RWPE2 (cell line): ENCODE results near the gene PTGES.

Source experiments
- ATAC-seq: fragments of 200-7000 bp; cut with Tn5 transposase; 3 replicates; pipeline ENCODE4 v1.9.1; 2021; ENCODE audit warnings: low read depth
- DNase-seq: peaks from one replicate; pipeline ENCODE4 v3.0.0-alpha.2; 2020; ENCODE audit warnings: low spot score
- H3K27ac ChIP-seq: fragments of 450-650 bp; 2 replicates; pipeline ENCODE4 v1.5.1; 2017; ENCODE audit warnings: mild to moderate bottlenecking; ENCODE audit not compliant: poor library complexity, severe bottlenecking
- H3K27me3 ChIP-seq: fragments of 250-450 bp; sonication (Bioruptor Pico); 2 replicates; pipeline ENCODE4 v1.5.1; 2021; ENCODE audit warnings: mild to moderate bottlenecking, moderate library complexity; ENCODE audit not compliant: insufficient read depth, poor library complexity, severe bottlenecking
- H3K36me3 ChIP-seq: fragments of 250-450 bp; sonication (Bioruptor Pico); 2 replicates; pipeline ENCODE4 v1.5.1; 2020; ENCODE audit warnings: low read depth, mild to moderate bottlenecking, moderate library complexity
- H3K4me1 ChIP-seq: fragments of 250-450 bp; sonication (Bioruptor Pico); 2 replicates; pipeline ENCODE4 v1.5.1; 2021; ENCODE audit warnings: mild to moderate bottlenecking, moderate library complexity; ENCODE audit not compliant: insufficient read depth, poor library complexity, severe bottlenecking
- H3K4me3 ChIP-seq: fragments of 250-450 bp; sonication (Bioruptor Pico); 2 replicates; pipeline ENCODE4 v1.5.1; 2021; ENCODE audit warnings: mild to moderate bottlenecking, moderate library complexity; ENCODE audit not compliant: severe bottlenecking
- H3K9me3 ChIP-seq: fragments of 250-450 bp; sonication (Bioruptor Pico); 2 replicates; pipeline ENCODE4 v1.5.1; 2021; ENCODE audit warnings: mild to moderate bottlenecking, moderate library complexity; ENCODE audit not compliant: severe bottlenecking
- TF ChIP-seq, protein P1 (sequence below): fragments of 450-650 bp; IDR thresholded peaks from one replicate; pipeline ENCODE4 v1.5.1; 2017; ENCODE audit warnings: mild to moderate bottlenecking, moderate library complexity; ENCODE audit not compliant: poor library complexity, severe bottlenecking

PTGES gene

DNA sequence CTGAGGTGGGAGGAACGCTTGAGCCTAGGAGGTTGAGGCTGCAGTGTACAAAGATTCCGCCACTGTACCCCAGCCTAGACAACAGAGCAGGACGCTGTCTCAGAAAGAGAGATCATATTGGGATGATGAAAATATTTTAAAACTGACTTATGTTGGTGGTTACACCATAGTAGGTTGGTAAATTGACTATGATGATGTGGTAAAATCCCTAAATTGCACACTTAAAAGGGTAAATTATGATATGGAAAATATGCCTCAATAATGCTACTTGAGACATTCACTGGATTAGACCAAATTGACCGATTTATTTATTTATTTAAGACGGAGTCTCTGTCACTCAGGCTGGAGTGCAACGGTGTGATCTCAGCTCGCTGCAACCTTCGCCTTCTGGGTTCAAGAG is 28.3 kb upstream of the PTGES start:
- Histone ChIP-seq H3K27ac (no peak overlapping the region), H3K4me1 (peaks cover 17% of the 10 kb centered on the region), H3K36me3 (no peaks in the 10 kb centered on the region), H3K9me3 (no peaks in the 10 kb centered on the region), H3K27me3 (no peaks in the 10 kb centered on the region), H3K4me3 (no peak overlapping the region)
- ATAC-seq (no peak), DNase-seq (no peak)
- TF ChIP-seq, protein P1, sequence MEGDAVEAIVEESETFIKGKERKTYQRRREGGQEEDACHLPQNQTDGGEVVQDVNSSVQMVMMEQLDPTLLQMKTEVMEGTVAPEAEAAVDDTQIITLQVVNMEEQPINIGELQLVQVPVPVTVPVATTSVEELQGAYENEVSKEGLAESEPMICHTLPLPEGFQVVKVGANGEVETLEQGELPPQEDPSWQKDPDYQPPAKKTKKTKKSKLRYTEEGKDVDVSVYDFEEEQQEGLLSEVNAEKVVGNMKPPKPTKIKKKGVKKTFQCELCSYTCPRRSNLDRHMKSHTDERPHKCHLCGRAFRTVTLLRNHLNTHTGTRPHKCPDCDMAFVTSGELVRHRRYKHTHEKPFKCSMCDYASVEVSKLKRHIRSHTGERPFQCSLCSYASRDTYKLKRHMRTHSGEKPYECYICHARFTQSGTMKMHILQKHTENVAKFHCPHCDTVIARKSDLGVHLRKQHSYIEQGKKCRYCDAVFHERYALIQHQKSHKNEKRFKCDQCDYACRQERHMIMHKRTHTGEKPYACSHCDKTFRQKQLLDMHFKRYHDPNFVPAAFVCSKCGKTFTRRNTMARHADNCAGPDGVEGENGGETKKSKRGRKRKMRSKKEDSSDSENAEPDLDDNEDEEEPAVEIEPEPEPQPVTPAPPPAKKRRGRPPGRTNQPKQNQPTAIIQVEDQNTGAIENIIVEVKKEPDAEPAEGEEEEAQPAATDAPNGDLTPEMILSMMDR, result no peak

DNA sequence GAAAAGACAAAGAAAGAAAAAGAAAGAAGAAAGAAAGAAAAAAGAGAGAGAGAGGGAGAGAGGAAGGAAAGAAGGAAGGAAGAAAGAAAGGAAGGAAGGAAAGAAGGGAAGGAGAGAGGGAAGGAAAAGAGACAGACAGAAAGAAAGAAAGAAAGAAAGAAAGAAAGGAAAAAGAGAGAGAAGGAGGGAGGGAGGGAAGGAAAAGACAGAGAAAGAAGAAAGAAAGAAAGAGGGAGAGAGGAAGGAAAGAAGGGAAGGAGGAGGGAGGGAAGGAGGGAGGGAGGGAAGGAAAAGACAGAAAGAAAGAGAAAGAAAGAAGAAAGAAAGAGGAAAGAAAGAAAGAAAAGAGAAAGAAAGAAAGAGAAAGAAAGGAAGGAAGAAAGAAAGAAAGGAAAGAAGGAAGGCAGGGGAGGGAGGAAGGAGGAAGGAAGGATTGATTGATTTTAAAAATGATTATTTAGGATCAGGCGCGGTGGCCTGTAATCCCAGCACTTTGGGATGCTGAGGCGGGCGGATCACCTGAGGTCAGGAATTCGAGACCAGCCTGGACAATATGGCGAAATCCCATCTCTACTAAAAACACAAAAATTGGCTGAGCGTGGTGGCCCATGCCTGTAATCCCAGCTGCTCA is 26.8 kb upstream of the PTGES start:
- H3K4me1 ChIP-seq, result peaks cover 17% of the 10 kb centered on the region
- no peak overlapping the region for H3K27ac ChIP-seq
- ATAC-seq (no peak), DNase-seq (no peak)
- H3K4me3 ChIP-seq, result no peak overlapping the region
- H3K36me3 ChIP-seq, result no peaks in the 10 kb centered on the region
- H3K27me3 ChIP-seq, result no peaks in the 10 kb centered on the region
- TF ChIP-seq, protein P1, result no peak
- H3K9me3 ChIP-seq, result no peaks in the 10 kb centered on the region

DNA sequence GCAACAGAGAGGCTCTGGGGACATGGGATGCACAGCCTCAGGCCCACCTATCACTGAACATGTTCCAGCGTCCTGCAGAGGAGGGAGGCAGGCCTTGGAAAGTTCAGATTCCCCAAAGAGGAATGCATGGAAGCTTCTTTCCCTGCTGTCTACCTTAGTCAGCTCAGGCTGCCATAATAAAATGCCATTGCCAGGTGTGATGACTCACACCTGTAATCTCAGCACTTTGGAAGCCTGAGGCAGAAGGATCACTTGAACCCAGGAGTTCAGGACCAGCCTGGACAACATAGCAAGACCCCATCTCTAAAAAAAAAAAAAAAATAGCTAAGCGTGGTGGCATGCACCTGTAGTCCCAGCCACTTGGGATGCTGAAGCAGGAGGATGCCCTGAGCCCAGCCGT is 25.6 kb upstream of the PTGES start:
- DNase-seq, result no peak
- Histone ChIP-seq H3K9me3 (no peaks in the 10 kb centered on the region), H3K4me3 (no peak overlapping the region), H3K36me3 (no peaks in the 10 kb centered on the region), H3K27ac (peak overlapping the region; percentile 68), H3K27me3 (no peaks in the 10 kb centered on the region), H3K4me1 (peaks cover 21% of the 10 kb centered on the region)
- no peak for ATAC-seq
- TF ChIP-seq, protein P1, result no peak

DNA sequence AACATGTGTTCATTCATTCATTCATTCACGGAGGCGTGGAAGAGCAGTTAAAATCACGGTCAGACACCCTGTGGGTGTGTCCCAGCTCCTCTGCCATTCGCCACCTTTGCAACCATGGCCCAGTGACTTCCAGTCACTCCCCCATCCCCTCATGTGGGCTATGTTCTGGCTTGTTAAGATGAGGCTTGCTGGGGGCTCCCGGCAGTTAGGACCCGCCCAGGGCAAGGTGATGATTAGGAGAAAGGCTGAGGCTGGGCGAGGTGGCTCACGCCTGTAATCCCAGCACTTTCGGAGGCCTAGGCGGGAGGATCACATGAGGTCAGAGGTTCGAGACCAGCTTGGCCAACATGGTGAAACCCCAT is 24.9 kb upstream of the PTGES start:
- H3K27me3 ChIP-seq, result no peaks in the 10 kb centered on the region
- TF ChIP-seq, protein P1, result no peak
- ATAC-seq, result no peak
- H3K4me3 ChIP-seq, result no peak overlapping the region
- H3K9me3 ChIP-seq, result no peaks in the 10 kb centered on the region
- H3K36me3 ChIP-seq, result no peaks in the 10 kb centered on the region
- peaks cover 21% of the 10 kb centered on the region for H3K4me1 ChIP-seq
- no peak for DNase-seq
- H3K27ac ChIP-seq, result peak overlapping the region; percentile 68

DNA sequence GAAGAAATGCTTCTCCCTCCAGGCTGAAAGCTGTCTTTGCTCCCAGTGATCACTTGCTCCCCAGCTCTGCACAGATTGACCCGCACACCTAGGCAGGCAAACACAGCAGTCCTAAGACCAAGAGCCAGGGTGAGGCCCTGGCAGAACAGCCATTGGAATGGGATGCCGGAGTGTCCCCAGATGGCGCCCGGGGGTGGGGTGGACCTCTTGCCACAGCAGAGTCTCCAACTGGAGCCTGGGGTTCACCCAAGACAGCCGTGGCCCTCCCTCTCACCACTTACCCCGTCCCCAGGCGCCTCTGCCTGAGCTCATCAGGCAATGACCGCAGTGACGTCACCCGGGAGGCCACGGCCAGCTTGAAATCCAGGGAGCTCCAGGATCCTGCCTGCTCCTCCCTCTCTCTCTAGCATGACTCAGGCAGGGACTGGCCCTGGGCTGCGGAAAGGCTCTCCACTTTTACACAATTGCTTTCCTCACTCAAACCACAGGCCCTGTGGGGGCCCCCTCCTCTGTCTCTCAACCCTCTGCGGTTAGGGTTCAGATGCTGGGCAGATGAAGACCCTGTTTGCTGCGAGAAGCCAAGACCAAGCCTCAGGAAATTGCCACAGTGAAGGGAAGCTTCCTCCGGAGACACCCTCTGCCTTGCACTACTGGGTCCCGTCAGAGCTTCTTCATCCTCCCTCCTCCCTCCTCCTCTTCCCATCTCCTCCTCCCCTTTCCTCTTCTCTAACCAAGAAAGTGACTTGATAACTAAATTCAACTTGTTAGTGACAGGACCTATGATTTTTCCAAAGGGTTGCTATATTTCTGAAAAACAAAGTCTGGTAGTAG is 24.3 kb upstream of the PTGES start:
- no peaks in the 10 kb centered on the region for H3K27me3 ChIP-seq
- peaks cover 21% of the 10 kb centered on the region for H3K4me1 ChIP-seq
- TF ChIP-seq, protein P1, result no peak
- ATAC-seq, result peak; percentile 86
- H3K27ac ChIP-seq, result peak overlapping the region; percentile 68
- no peak overlapping the region for H3K4me3 ChIP-seq
- peak; percentile 96 for DNase-seq
- H3K36me3 ChIP-seq, result no peaks in the 10 kb centered on the region
- no peaks in the 10 kb centered on the region for H3K9me3 ChIP-seq
